K562 (cell line): ENCODE measurements around the gene GRPEL2. TPM values are rescaled to one million over a fixed set of nuclear protein-coding genes. Genes with fewer than 3 reads are reported as not detected.

Experiments used
- ATAC-seq: fragments of 200-7000 bp; cut with Tn5 transposase; 3 replicates; pipeline ENCODE4 v1.9.1; 2020; ENCODE audit warnings: moderate library complexity
- BruUV-seq: library from RNA; stranded (reverse); fragments of 400-500 nt; replicated peaks from 2 replicates; lab custom pipeline; 2021; lab: Mats Ljungman, UMichigan
- CTCF ChIA-PET: fragments of 300-600 bp; formaldehyde crosslinking; extraction: SDS; loops from one replicate; lab custom pipeline; 2021; ENCODE audit warnings: low intra/inter-chr PET ratio; lab: Yijun Ruan, JAX
- POLR2A ChIA-PET: fragments of 300-600, 350-650 bp; sonication (Branson Sonifier 250); formaldehyde crosslinking; extraction: SDS; loops from one replicate; lab custom pipeline; 2021; ENCODE audit warnings: antibody characterized with exemption, inconsistent platforms; lab: Yijun Ruan, JAX
- DNase-seq, 4 experiments: peaks; one replicate each; pipeline versions ENCODE4 v3.0.0 to v3.0.0-alpha.2; 2011 to 2018; ENCODE audit warnings: low spot score in 3 of 4, mixed read lengths in 3 of 4; ENCODE audit errors: extremely low read depth in 1 of 4
- FAIRE-seq: peaks from 2 replicates; lab custom pipeline; 2011; peaks lifted over from hg19 to GRCh38; lab: Jason Lieb, UNC
- H2AFZ ChIP-seq: 2 replicates; pipeline ENCODE4 v1.6.0; 2011; ENCODE audit warnings: low read depth, low read length, control low read depth, inconsistent platforms
- H3K27ac ChIP-seq: fragments of 200-600 bp; 3 replicates; pipeline ENCODE4 v1.8.0; 2011; ENCODE audit warnings: low read depth, mild to moderate bottlenecking, control low read depth, inconsistent platforms, low read length, moderate library complexity, mixed read lengths; ENCODE audit errors: extremely low read depth
- H3K27me3 ChIP-seq, 2 experiments: fragments of 300-600 bp in 1 of 2; 2 replicates in 1 of 2; 3 replicates in 1 of 2; pipeline versions ENCODE4 v1.6.0 to v1.8.0; 2011; ENCODE audit warnings: inconsistent platforms in 2 of 2, low read length in 2 of 2, mild to moderate bottlenecking in 1 of 2, mixed read lengths in 1 of 2, moderate library complexity in 1 of 2; ENCODE audit not compliant: control insufficient read depth in 2 of 2, insufficient read depth in 2 of 2
- H3K36me3 ChIP-seq: fragments of 300-600 bp; 3 replicates; pipeline ENCODE4 v1.8.0; 2011; ENCODE audit warnings: mild to moderate bottlenecking, low read length, inconsistent platforms; ENCODE audit not compliant: control insufficient read depth, insufficient read depth
- H3K4me1 ChIP-seq, 2 experiments: fragments of 200-600 bp in 1 of 2; replicated peaks in 1 of 2; 2 replicates in 1 of 2; 3 replicates in 1 of 2; pipeline versions ENCODE4 v1.5.1 to v1.8.0; 2011; ENCODE audit warnings: inconsistent platforms in 2 of 2, low read length in 2 of 2, mild to moderate bottlenecking in 1 of 2, mixed read lengths in 1 of 2, moderate library complexity in 1 of 2; ENCODE audit not compliant: control insufficient read depth in 2 of 2, insufficient read depth in 2 of 2
- H3K4me2 ChIP-seq: 2 replicates; pipeline ENCODE4 v1.6.1; 2011; ENCODE audit warnings: low read length, control low read depth, inconsistent platforms, mixed read lengths; ENCODE audit not compliant: insufficient read depth
- H3K4me3 ChIP-seq: fragments of 200-600 bp; sonication (generic), shearing (Covaris generic); 2 replicates; pipeline ENCODE4 v1.5.1; 2016; ENCODE audit warnings: control low read depth, inconsistent platforms
- H3K79me2 ChIP-seq: fragments of 200-600 bp; 3 replicates; pipeline ENCODE4 v1.8.0; 2011; ENCODE audit warnings: low read length, inconsistent platforms; ENCODE audit not compliant: control insufficient read depth, insufficient read depth
- H3K9ac ChIP-seq, 2 experiments: 2 replicates each; pipeline versions ENCODE4 v1.6.0 to v1.6.1; 2011; ENCODE audit warnings: low read depth in 2 of 2, low read length in 2 of 2, control low read depth in 1 of 2, inconsistent platforms in 1 of 2, mild to moderate bottlenecking in 1 of 2, mixed read lengths in 1 of 2; ENCODE audit not compliant: insufficient read depth in 1 of 2
- H3K9me1 ChIP-seq: one replicate; pipeline ENCODE4 v1.6.0; 2011; ENCODE audit warnings: inconsistent platforms, mild to moderate bottlenecking, low read length, moderate library complexity; ENCODE audit not compliant: control insufficient read depth, insufficient read depth
- H3K9me3 ChIP-seq: replicated peaks from 2 replicates; pipeline ENCODE4 v1.5.1; 2011; ENCODE audit warnings: low read depth, low read length, inconsistent platforms; ENCODE audit not compliant: control insufficient read depth, insufficient read depth
- H4K20me1 ChIP-seq: replicated peaks from 2 replicates; pipeline ENCODE4 v1.6.1; 2011; ENCODE audit warnings: low read length, inconsistent platforms, mixed read lengths; ENCODE audit not compliant: control insufficient read depth, insufficient read depth
- ETV1 ChIP-seq: fragments of 450-650 bp; conservative IDR thresholded peaks from 2 replicates; pipeline ENCODE4 v1.6.1; 2016; ENCODE audit warnings: missing genetic modification characterization, control low read depth, low read depth, missing compliant biosample characterization
- GABPA ChIP-seq: fragments of 200-800 bp; sonication (Bioruptor generic); conservative IDR thresholded peaks from 2 replicates; pipeline ENCODE4 v1.6.1; 2016; ENCODE audit warnings: low read depth, missing genetic modification characterization, missing compliant biosample characterization
- KAT7 ChIP-seq: sonication (generic); formaldehyde crosslinking; IDR thresholded peaks from 2 replicates; pipeline ENCODE4 v1.8.0; 2022; ENCODE audit warnings: missing genetic modification reagents, mild to moderate bottlenecking, borderline replicate concordance
- MYBL2 ChIP-seq, 2 experiments: fragments of 450-650 bp in 1 of 2; sonication (generic) in 1 of 2; formaldehyde crosslinking in 1 of 2; IDR thresholded peaks; 2 replicates each; pipeline versions ENCODE4 v1.6.1 to v1.8.1; 2017 to 2022; ENCODE audit warnings: borderline replicate concordance in 1 of 2, inconsistent platforms in 1 of 2, low read depth in 1 of 2, mild to moderate bottlenecking in 1 of 2, missing genetic modification reagents in 1 of 2, moderate library complexity in 1 of 2
- PCBP1 ChIP-seq: fragments of 200-400 bp; formaldehyde crosslinking; IDR thresholded peaks from 2 replicates; pipeline ENCODE4 v1.6.1; 2018; ENCODE audit warnings: mild to moderate bottlenecking, low read depth, low read length; ENCODE audit not compliant: poor library complexity, severe bottlenecking
- PHB2 ChIP-seq: fragments of 450-650 bp; IDR thresholded peaks from 2 replicates; pipeline ENCODE4 v1.6.1; 2017; ENCODE audit warnings: low read depth
- SMAD4 ChIP-seq: fragments of 250-450 bp; sonication (Bioruptor Pico); conservative IDR thresholded peaks from 2 replicates; pipeline ENCODE4 v1.8.0; 2021; ENCODE audit warnings: inconsistent platforms, mild to moderate bottlenecking, moderate library complexity
- ZNF24 ChIP-seq: fragments of 450-650 bp; IDR thresholded peaks from 2 replicates; pipeline ENCODE4 v1.6.1; 2016
- WGBS: fragments of 100-300 bp; shearing (Covaris generic); methylation state at CpG from one replicate; pipeline ENCODE4 v1.1.6; 2016; ENCODE audit warnings: low coverage, mixed read lengths; ENCODE audit not compliant: insufficient coverage; ENCODE audit errors: missing lambda C conversion rate; 5-methylcytosine and 5-hydroxymethylcytosine counted together
- in situ Hi-C: fragments of 300-500 bp; cut with MboI; formaldehyde crosslinking; loops from 4 replicates; pipeline ENCODE4 v1.15.0; 2018; ENCODE audit warnings: inconsistent platforms, mixed read lengths
- intact Hi-C: fragments of 100-400 bp; cut with micrococcal nuclease; formaldehyde crosslinking; loops from 2 replicates; pipeline ENCODE4 v1.14.2; 2022
- polyA plus RNA-seq, 8 experiments: library from polyadenylated mRNA; depleted of rRNA in 4 of 8; stranded (reverse) in 5 of 8; unstranded in 3 of 8; fragments of >200 nt; fragmentation: Nextera tagmentation in 2 of 8; fragmentation: Illumina TruSeq in 1 of 8; extraction: Ambion mirVana in 2 of 8; extraction: Trizol in 1 of 8; gene quantifications; 2 replicates each; pipeline versions ENCODE4 v1.2.1 to v1.2.3, GENCODE V29; 2011 to 2014; ENCODE audit warnings: inconsistent platforms in 1 of 8, missing spikeins in 1 of 8
- total RNA-seq, 7 experiments: library from RNA; depleted of rRNA in 6 of 7; stranded (reverse); fragments of >200 nt in 6 of 7; fragmentation: Illumina TruSeq in 2 of 7; extraction: Trizol in 2 of 7; gene quantifications; 2 replicates each; pipeline versions ENCODE4 v1.2.1 to v1.2.3, GENCODE V29; 2011 to 2021; ENCODE audit warnings: low replicate concordance in 1 of 7

Gene GRPEL2
- total and polyA plus RNA-seq, 9 of the 15 experiments (the other 6 are each of a cell fraction or from before 2014, with no cell fraction given): 11.2 to 40.5 (median 25.8) TPM

GRCh38 chr5:149298842-149299404, 46.4 kb upstream of the GRPEL2 start:
- 0 out of 4 replicates have a peak overlapping the region, but pooled peaks of 1 of the 2 experiments have one; percentile 37 for H3K9ac ChIP-seq
- POLR2A ChIA-PET: interaction anchor here (0.9 to 1.0 kb wide), 3 partner anchors 12 to 41 kb away, joined by 3 to 4 read pairs (median 3); no protein-coding TSS in a partner anchor
- H4K20me1 ChIP-seq: no peaks in the 10 kb centered on the region; the same call in 1 of the 2 replicates
- no TSS peak for BruUV-seq
- H3K27ac ChIP-seq: no peak overlapping the region
- H3K4me3 ChIP-seq: no peak overlapping the region
- DNase-seq (no peak), FAIRE-seq (no peak), ATAC-seq (no peak; the same call in 1 of the 3 replicates)
- intact Hi-C loops: no loop called here
- 3% methylated on average over 9 of the region's 11 CpGs for WGBS
- H3K27me3 ChIP-seq: peaks cover 36 to 67% of the 10 kb centered on the region in 2 experiments; a peak in 4 of 5 replicates
- H3K4me2 ChIP-seq: no peak overlapping the region
- no peaks in the 10 kb centered on the region for H3K79me2 ChIP-seq
- no peaks in the 10 kb centered on the region for H3K9me1 ChIP-seq
- CTCF ChIA-PET: no interaction called here
- H2AFZ ChIP-seq: no peak overlapping the region
- no peaks in the 10 kb centered on the region for H3K36me3 ChIP-seq
- H3K4me1 ChIP-seq: peaks cover 0 to 8% of the 10 kb centered on the region in 2 experiments; a peak in 1 of 5 replicates
- TF ChIP-seq MYBL2 (IDR thresholded peaks at IDR 0.05; ENCODE audit: low read depth) (no peak), MYBL2 (CRISPR knock-in tag; IDR thresholded peaks at IDR 0.05; ENCODE audit: borderline replicate concordance) (no peak), KAT7 (CRISPR knock-in tag) (no peak), PCBP1 (no peak), GABPA (tag) (peak; percentile 29; the same call in 1 of the 2 replicates), ZNF24 (no peak), PHB2 (no peak), ETV1 (peak; percentile 12; the same call in 1 of the 2 replicates), SMAD4 (CRISPR knock-in tag) (0 out of 2 replicates have a peak, but pooled peaks have one; percentile 19)
- H3K9me3 ChIP-seq: no peaks in the 10 kb centered on the region
- in situ Hi-C loops: no loop called here
